PC-3 (cell line): ENCODE results near the gene ETFDH. TPM values are rescaled to one million over a fixed set of nuclear protein-coding genes. Genes with fewer than 3 reads are reported as not detected.

Experiments used
- ATAC-seq: fragments of 200-7000 bp; cut with Tn5 transposase; 2 replicates; pipeline ENCODE4 v1.9.1; 2020; ENCODE audit warnings: mild to moderate bottlenecking, moderate library complexity
- BruUV-seq: library from RNA; stranded (reverse); fragments of 400-500 nt; replicated peaks from 2 replicates; lab custom pipeline; 2021; lab: Mats Ljungman, UMichigan
- CTCF ChIA-PET: fragments of 300-600 bp; sonication (Branson Sonifier 250); formaldehyde crosslinking; loops from one replicate; lab custom pipeline; 2022; ENCODE audit warnings: antibody characterized with exemption; lab: Charles Lee
- POLR2A ChIA-PET: fragments of 300-600 bp; sonication (Branson Sonifier 250); formaldehyde crosslinking; loops from one replicate; lab custom pipeline; 2022; ENCODE audit warnings: antibody characterized with exemption; ENCODE audit not compliant: unreplicated experiment; lab: Charles Lee
- DNase-seq: peaks from one replicate; pipeline ENCODE4 v3.0.0-alpha.2; 2015
- H2AFZ ChIP-seq: fragments of 300-600 bp; sonication (generic); 2 replicates; pipeline ENCODE4 v1.6.0; 2016; ENCODE audit warnings: antibody characterized with exemption, low read length
- H3F3A ChIP-seq: fragments of 300-600 bp; sonication (generic); one replicate; pipeline ENCODE4 v1.6.0; 2017; ENCODE audit warnings: antibody characterized with exemption, low read length, control low read depth, mild to moderate bottlenecking; ENCODE audit not compliant: unreplicated experiment
- H3K27ac ChIP-seq: fragments of 300-600 bp; sonication (generic); 2 replicates; pipeline ENCODE4 v1.5.1; 2016; ENCODE audit warnings: mild to moderate bottlenecking, low read length
- H3K27me3 ChIP-seq: fragments of 300-600 bp; sonication (generic); 2 replicates; pipeline ENCODE4 v1.6.1; 2016; ENCODE audit warnings: low read length, mixed read lengths
- H3K36me3 ChIP-seq: fragments of 300-600 bp; sonication (generic); 2 replicates; pipeline ENCODE4 v1.6.1; 2016; ENCODE audit warnings: low read depth, mixed run types, low read length, mixed read lengths
- H3K4me1 ChIP-seq: fragments of 300-600 bp; sonication (generic); 2 replicates; pipeline ENCODE4 v1.5.1; 2016; ENCODE audit warnings: low read length; ENCODE audit not compliant: insufficient read depth
- H3K4me2 ChIP-seq: fragments of 300-600 bp; sonication (generic); 2 replicates; pipeline ENCODE4 v1.6.0; 2016; ENCODE audit warnings: low read length
- H3K4me3 ChIP-seq: fragments of 300-600 bp; sonication (generic); 2 replicates; pipeline ENCODE4 v1.5.1; 2016; ENCODE audit warnings: mild to moderate bottlenecking, low read length, mixed read lengths
- H3K79me2 ChIP-seq: fragments of 300-600 bp; sonication (generic); 2 replicates; pipeline ENCODE4 v1.6.1; 2017; ENCODE audit warnings: low read length, mixed read lengths
- H3K9ac ChIP-seq: fragments of 300-600 bp; sonication (generic); 2 replicates; pipeline ENCODE4 v1.6.0; 2016; ENCODE audit warnings: mild to moderate bottlenecking, low read length
- H3K9me2 ChIP-seq: fragments of 300-600 bp; sonication (generic); replicated peaks from 2 replicates; pipeline ENCODE4 v1.6.1; 2016; ENCODE audit warnings: mixed run types, low read length, mixed read lengths
- H3K9me3 ChIP-seq: fragments of 300-600 bp; sonication (generic); 2 replicates; pipeline ENCODE4 v1.6.1; 2016; ENCODE audit warnings: low read length, mixed read lengths
- H4K20me1 ChIP-seq: fragments of 300-600 bp; sonication (generic); 2 replicates; pipeline ENCODE4 v1.6.1; 2016; ENCODE audit warnings: low read length, mixed read lengths
- EZH2 ChIP-seq: fragments of 300-600 bp; sonication (generic); IDR thresholded peaks from one replicate; pipeline ENCODE4 v1.6.1; 2017; ENCODE audit warnings: antibody characterized with exemption, mild to moderate bottlenecking, low read length; ENCODE audit not compliant: unreplicated experiment
- EZH2phosphoT487 ChIP-seq: fragments of 300-600 bp; sonication (generic); IDR thresholded peaks from 2 replicates; pipeline ENCODE4 v1.6.1; 2018; ENCODE audit warnings: mild to moderate bottlenecking, antibody characterized with exemption, low read length, borderline replicate concordance
- intact Hi-C: fragments of 100-400 bp; cut with micrococcal nuclease; formaldehyde crosslinking; loops from 2 replicates; pipeline ENCODE4 v1.9.0; 2023
- total RNA-seq: library from RNA; depleted of rRNA; stranded (reverse); fragments of >200 nt; gene quantifications from 2 replicates; pipeline ENCODE4 v1.2.3, GENCODE V29; 2014
- TF ChIP-seq, protein P1 (sequence below): fragments of 300-600 bp; sonication (generic); conservative IDR thresholded peaks from 2 replicates; pipeline ENCODE4 v1.5.1; 2017; ENCODE audit warnings: antibody characterized with exemption, low read depth, mild to moderate bottlenecking, low read length

The ETFDH gene
- total RNA-seq, 1 experiment from 2014 or later = 22.4 TPM

DNA sequence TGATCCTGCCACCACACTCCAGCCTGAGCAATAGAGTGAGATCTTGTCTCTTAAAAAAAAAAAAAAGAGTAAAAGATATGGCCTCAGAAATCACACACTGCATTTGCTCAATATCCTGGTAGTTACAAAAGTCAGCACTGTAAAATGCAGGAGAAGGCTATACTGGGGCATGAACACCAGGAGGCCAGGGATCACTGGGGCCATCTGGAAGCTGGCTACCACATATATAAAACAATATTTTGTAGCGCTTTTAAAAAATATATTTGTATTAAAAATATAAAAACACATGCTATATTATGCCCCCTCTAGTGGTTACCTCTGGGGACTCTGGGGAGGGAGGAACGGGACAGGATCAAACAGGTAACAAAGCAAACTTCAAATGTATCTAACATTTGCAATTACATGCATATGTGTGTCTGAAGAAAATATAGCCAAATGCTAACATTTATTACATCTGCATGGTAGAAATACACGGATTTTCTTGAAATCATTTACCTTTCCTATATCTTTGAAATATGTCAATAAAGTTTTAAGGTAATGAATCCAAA is 4.4 kb upstream of the ETFDH start:
- no peak overlapping the region for H3K9ac ChIP-seq
- peaks cover 5% of the 10 kb centered on the region; the same call in 1 of the 2 replicates for H4K20me1 ChIP-seq
- no peak overlapping the region for H3K4me3 ChIP-seq
- H3F3A ChIP-seq = no peaks in the 10 kb centered on the region
- ATAC-seq (no peak), DNase-seq (peak; percentile 53)
- POLR2A ChIA-PET = no interaction called here
- H3K4me1 ChIP-seq = 0 out of 2 replicates have a peak, but pooled peaks cover 5% of the 10 kb centered on the region
- BruUV-seq = no TSS peak
- H2AFZ ChIP-seq = no peak overlapping the region
- no peaks in the 10 kb centered on the region for H3K9me3 ChIP-seq
- no peaks in the 10 kb centered on the region for H3K9me2 ChIP-seq
- H3K27ac ChIP-seq = no peak overlapping the region
- peaks cover 49% of the 10 kb centered on the region for H3K79me2 ChIP-seq
- CTCF ChIA-PET = no interaction called here
- no peak for TF ChIP-seq EZH2
- TF ChIP-seq, protein P1, sequence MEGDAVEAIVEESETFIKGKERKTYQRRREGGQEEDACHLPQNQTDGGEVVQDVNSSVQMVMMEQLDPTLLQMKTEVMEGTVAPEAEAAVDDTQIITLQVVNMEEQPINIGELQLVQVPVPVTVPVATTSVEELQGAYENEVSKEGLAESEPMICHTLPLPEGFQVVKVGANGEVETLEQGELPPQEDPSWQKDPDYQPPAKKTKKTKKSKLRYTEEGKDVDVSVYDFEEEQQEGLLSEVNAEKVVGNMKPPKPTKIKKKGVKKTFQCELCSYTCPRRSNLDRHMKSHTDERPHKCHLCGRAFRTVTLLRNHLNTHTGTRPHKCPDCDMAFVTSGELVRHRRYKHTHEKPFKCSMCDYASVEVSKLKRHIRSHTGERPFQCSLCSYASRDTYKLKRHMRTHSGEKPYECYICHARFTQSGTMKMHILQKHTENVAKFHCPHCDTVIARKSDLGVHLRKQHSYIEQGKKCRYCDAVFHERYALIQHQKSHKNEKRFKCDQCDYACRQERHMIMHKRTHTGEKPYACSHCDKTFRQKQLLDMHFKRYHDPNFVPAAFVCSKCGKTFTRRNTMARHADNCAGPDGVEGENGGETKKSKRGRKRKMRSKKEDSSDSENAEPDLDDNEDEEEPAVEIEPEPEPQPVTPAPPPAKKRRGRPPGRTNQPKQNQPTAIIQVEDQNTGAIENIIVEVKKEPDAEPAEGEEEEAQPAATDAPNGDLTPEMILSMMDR = peak; percentile 55; the same call in 1 of the 2 replicates
- intact Hi-C loops = loop anchor here (5.0 kb wide), 1 partner anchor 95 kb away; no protein-coding TSS in a partner anchor
- H3K27me3 ChIP-seq = no peaks in the 10 kb centered on the region
- H3K4me2 ChIP-seq = no peak overlapping the region
- peaks cover 2% of the 10 kb centered on the region for H3K36me3 ChIP-seq

DNA sequence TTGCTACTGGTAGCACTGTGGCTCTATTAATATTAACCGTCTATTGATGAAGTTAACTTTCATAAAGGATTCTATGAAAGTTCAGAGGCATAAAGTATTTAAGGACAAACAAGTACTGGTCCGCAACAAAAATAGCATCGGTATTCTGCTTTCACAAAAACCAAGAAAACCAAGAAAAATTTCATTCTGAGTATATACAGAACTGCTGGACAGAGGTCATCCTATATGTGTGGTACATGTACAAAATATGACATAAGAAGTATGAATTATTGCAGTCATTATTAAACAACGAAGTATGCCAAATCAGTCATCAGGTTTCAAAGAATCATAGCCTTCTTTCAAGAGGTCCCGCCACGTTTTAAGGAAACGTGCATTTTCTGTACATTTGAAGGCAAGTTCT is 2.8 kb upstream of the ETFDH start:
- peaks cover 60% of the 10 kb centered on the region for H3K79me2 ChIP-seq
- DNase-seq (no peak), ATAC-seq (no peak)
- no peaks in the 10 kb centered on the region for H3K9me2 ChIP-seq
- no TSS peak for BruUV-seq
- no peak overlapping the region for H3K4me3 ChIP-seq
- H3K4me2 ChIP-seq = no peak overlapping the region
- intact Hi-C loops = loop anchor here (5.0 kb wide), 1 partner anchor 97 kb away; no protein-coding TSS in a partner anchor
- peaks cover 12% of the 10 kb centered on the region for H3K4me1 ChIP-seq
- H4K20me1 ChIP-seq = peaks cover 5% of the 10 kb centered on the region; the same call in 1 of the 2 replicates
- no peaks in the 10 kb centered on the region for H3K27me3 ChIP-seq
- no peaks in the 10 kb centered on the region for H3F3A ChIP-seq
- no peak overlapping the region for H2AFZ ChIP-seq
- peaks cover 2% of the 10 kb centered on the region for H3K36me3 ChIP-seq
- H3K27ac ChIP-seq = no peak overlapping the region
- H3K9me3 ChIP-seq = no peaks in the 10 kb centered on the region
- TF ChIP-seq, protein P1 = no peak
- no peak for TF ChIP-seq EZH2phosphoT487
- CTCF ChIA-PET = no interaction called here
- POLR2A ChIA-PET = no interaction called here
- H3K9ac ChIP-seq = no peak overlapping the region

DNA sequence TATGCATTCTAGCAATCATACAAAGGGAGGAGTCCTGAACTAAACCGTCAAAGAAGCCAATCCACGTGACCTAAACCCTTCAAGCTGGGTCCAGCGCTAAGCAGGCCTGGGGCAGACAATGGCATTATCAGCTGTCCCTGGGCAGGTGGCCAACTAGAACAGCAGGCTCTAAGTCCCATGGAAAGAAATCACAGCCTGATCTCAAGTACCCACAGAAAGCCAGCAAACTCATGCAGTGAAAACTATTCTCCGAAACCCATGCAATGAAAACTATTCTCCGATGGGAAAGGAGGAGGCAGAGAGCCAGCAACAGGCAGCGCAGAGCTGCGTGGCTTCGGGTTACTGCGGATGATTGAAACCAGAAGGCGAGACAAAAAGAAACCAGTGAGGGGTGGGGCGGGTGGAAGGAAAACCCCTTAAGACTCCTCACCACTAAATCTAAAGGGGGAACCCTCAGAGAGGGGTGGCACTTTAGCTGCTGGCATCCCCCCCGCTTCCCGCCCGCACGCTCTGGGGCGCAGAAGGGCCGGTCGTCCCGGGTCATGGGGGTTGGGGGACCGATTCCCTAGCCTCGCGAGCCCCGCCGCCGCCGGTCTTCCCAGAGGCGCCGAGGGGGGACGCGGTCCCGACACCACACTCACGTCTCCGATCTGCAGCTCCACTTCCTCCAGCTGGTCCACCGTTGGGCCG is 976 bp upstream of the ETFDH start:
- Histone ChIP-seq H3K79me2 (peaks cover 60% of the 10 kb centered on the region), H3K27me3 (no peaks in the 10 kb centered on the region), H4K20me1 (peaks cover 5% of the 10 kb centered on the region; the same call in 1 of the 2 replicates), H3K36me3 (peaks cover 2% of the 10 kb centered on the region), H3K27ac (peak overlapping the region; percentile 45), H3K4me1 (peaks cover 12% of the 10 kb centered on the region), H3K4me3 (peak overlapping the region; percentile 76), H3K9me2 (no peaks in the 10 kb centered on the region), H3F3A (no peaks in the 10 kb centered on the region), H3K9ac (peak overlapping the region; percentile 88), H2AFZ (peak overlapping the region; percentile 83), H3K9me3 (no peaks in the 10 kb centered on the region), H3K4me2 (peak overlapping the region; percentile 89)
- ChIA-PET CTCF (no interaction called here), POLR2A (interaction anchor here (0.7 kb wide), 1 partner anchor 156 kb away, joined by 7 read pairs; no protein-coding TSS in a partner anchor)
- ATAC-seq = peak; percentile 16
- intact Hi-C loops = no loop called here
- peak; percentile 61 for DNase-seq
- BruUV-seq = no TSS peak
- TF ChIP-seq, protein P1 = no peak
- no peak for TF ChIP-seq EZH2
